Neural crest cell (in vitro differentiated cells): ENCODE data around the gene KRTAP10-6. TPM values are rescaled to one million over a fixed set of nuclear protein-coding genes. Genes with fewer than 3 reads are reported as not detected.

Experiments
- DNase-seq: peaks from one replicate; pipeline ENCODE4 v3.0.0; 2021; ENCODE audit warnings: low read depth, mixed read lengths, low spot score
- H3K27ac Mint-ChIP-seq: one replicate; pipeline ENCODE4 v1.8.0; 2021; ENCODE audit warnings: mild to moderate bottlenecking, mixed read lengths; ENCODE audit not compliant: unreplicated experiment
- H3K27me3 Mint-ChIP-seq: 2 replicates; pipeline ENCODE4 v1.8.0; 2021; ENCODE audit warnings: low read depth, mild to moderate bottlenecking, mixed read lengths
- H3K36me3 Mint-ChIP-seq: 2 replicates; pipeline ENCODE4 v1.8.0; 2021; ENCODE audit warnings: low read depth, mild to moderate bottlenecking, mixed read lengths
- H3K4me1 Mint-ChIP-seq: 2 replicates; pipeline ENCODE4 v1.8.0; 2021; ENCODE audit warnings: mixed read lengths
- H3K4me3 Mint-ChIP-seq: one replicate; pipeline ENCODE4 v1.8.0; 2021; ENCODE audit warnings: mild to moderate bottlenecking, mixed read lengths
- H3K9me3 Mint-ChIP-seq: 2 replicates; pipeline ENCODE4 v1.8.0; 2021; ENCODE audit warnings: mixed read lengths
- CTCF ChIP-seq: fragments of 200-600 bp; sonication (generic); conservative IDR thresholded peaks from 2 replicates; pipeline ENCODE4 v1.5.0; 2021; ENCODE audit warnings: antibody characterized with exemption, mild to moderate bottlenecking
- total RNA-seq: library from RNA; stranded (reverse); gene quantifications from 2 replicates; pipeline ENCODE4 v1.2.1, GENCODE V29; 2021

The KRTAP10-6 gene
- total RNA-seq, 1 donor from 2014 or later = not detected

GRCh38 chr21:44626673-44627143 lies 34.4 kb upstream of the KRTAP10-6 start, which contains the start of gene KRTAP10-9:
Gene KRTAP10-9, plus strand, starts transcription at chr21:44627093. Its CDS starts 79 bp downstream, at chr21:44627172.
- peaks cover 4% of the 10 kb centered on the region for H3K27me3 Mint-ChIP-seq
- no peak within 1 kb of the TSS for H3K4me3 Mint-ChIP-seq
- H3K27ac Mint-ChIP-seq = no peak within 1 kb of the TSS
- peaks cover 37% of the 10 kb centered on the region for H3K9me3 Mint-ChIP-seq
- H3K36me3 Mint-ChIP-seq = peaks cover 10% of the 10 kb centered on the region
- H3K4me1 Mint-ChIP-seq = no peaks in the 10 kb centered on the region
- TF ChIP-seq CTCF = no peak
- DNase-seq = no peak

- DNase-seq = no peak
- H3K36me3 Mint-ChIP-seq = peaks cover 8% of the 10 kb centered on the region
- peaks cover 4% of the 10 kb centered on the region for H3K27me3 Mint-ChIP-seq
- peaks cover 36% of the 10 kb centered on the region for H3K9me3 Mint-ChIP-seq
- H3K27ac Mint-ChIP-seq = no peak overlapping the region
- H3K4me1 Mint-ChIP-seq = no peaks in the 10 kb centered on the region
- no peak for TF ChIP-seq CTCF
- H3K4me3 Mint-ChIP-seq = no peak overlapping the region
These were observed 34.0 kb upstream of the KRTAP10-6 start for GRCh38 chr21:44626262-44626661.

- no peak for TF ChIP-seq CTCF
- peaks cover 32% of the 10 kb centered on the region for H3K9me3 Mint-ChIP-seq
- no peak overlapping the region for H3K27ac Mint-ChIP-seq
- peaks cover 5% of the 10 kb centered on the region for H3K27me3 Mint-ChIP-seq
- no peaks in the 10 kb centered on the region for H3K4me1 Mint-ChIP-seq
- H3K4me3 Mint-ChIP-seq = no peak overlapping the region
- no peak for DNase-seq
- H3K36me3 Mint-ChIP-seq = peaks cover 5% of the 10 kb centered on the region
These were observed 33.5 kb upstream of the KRTAP10-6 start for GRCh38 chr21:44625756-44626155.

- TF ChIP-seq CTCF = no peak
- Mint-ChIP-seq H3K9me3 (peaks cover 32% of the 10 kb centered on the region), H3K27ac (no peak overlapping the region), H3K27me3 (peaks cover 8% of the 10 kb centered on the region), H3K4me1 (no peaks in the 10 kb centered on the region), H3K36me3 (peaks cover 12% of the 10 kb centered on the region), H3K4me3 (no peak overlapping the region)
- no peak for DNase-seq
These were observed 31.3 kb upstream of the KRTAP10-6 start for GRCh38 chr21:44623575-44623974.

- Mint-ChIP-seq H3K36me3 (peaks cover 12% of the 10 kb centered on the region), H3K27me3 (peaks cover 8% of the 10 kb centered on the region), H3K9me3 (peaks cover 30% of the 10 kb centered on the region), H3K4me3 (no peak overlapping the region), H3K4me1 (no peaks in the 10 kb centered on the region), H3K27ac (no peak overlapping the region)
- DNase-seq = no peak
- no peak for TF ChIP-seq CTCF
These were observed 27.6 kb upstream of the KRTAP10-6 start for GRCh38 chr21:44619886-44620285.
